Neural progenitor cell (in vitro differentiated cells): ENCODE data around the gene CXCR2.

Source experiments
- EZH2 ChIP-seq: fragments of 200-600 bp; sonication (generic); IDR thresholded peaks from 2 replicates; pipeline ENCODE4 v1.6.1; 2017; ENCODE audit warnings: antibody characterized with exemption, mild to moderate bottlenecking, moderate library complexity
- EZH2phosphoT487 ChIP-seq: fragments of 200-600 bp; sonication (generic); IDR thresholded peaks from 2 replicates; pipeline ENCODE4 v1.6.1; 2017; ENCODE audit warnings: antibody characterized with exemption
- TF ChIP-seq, protein P1 (sequence below): fragments of 200-600 bp; sonication (generic); IDR thresholded peaks from 2 replicates; pipeline ENCODE4 v1.5.1; 2017; ENCODE audit warnings: antibody characterized with exemption, mild to moderate bottlenecking

DNA sequence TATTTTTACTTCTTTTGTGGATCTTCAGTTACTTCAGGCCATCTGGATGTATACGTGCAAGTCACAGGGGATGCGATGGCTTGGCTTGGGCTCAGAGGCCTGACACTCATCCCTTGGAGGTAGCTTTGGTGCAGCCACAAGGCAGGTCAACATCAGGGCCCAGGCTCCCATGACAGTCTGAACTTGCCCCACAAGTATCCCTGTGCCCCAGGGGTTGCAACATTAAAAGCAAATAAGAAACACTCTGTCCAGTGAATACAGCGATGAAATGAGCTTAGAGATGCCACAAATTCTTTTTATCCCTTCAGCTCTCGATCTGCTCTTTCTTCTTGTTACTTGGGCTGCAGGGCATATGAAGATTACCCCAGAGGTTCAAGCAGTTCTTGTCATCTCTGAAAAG is 54.0 kb downstream of the CXCR2 start:
- TF ChIP-seq, protein P1, sequence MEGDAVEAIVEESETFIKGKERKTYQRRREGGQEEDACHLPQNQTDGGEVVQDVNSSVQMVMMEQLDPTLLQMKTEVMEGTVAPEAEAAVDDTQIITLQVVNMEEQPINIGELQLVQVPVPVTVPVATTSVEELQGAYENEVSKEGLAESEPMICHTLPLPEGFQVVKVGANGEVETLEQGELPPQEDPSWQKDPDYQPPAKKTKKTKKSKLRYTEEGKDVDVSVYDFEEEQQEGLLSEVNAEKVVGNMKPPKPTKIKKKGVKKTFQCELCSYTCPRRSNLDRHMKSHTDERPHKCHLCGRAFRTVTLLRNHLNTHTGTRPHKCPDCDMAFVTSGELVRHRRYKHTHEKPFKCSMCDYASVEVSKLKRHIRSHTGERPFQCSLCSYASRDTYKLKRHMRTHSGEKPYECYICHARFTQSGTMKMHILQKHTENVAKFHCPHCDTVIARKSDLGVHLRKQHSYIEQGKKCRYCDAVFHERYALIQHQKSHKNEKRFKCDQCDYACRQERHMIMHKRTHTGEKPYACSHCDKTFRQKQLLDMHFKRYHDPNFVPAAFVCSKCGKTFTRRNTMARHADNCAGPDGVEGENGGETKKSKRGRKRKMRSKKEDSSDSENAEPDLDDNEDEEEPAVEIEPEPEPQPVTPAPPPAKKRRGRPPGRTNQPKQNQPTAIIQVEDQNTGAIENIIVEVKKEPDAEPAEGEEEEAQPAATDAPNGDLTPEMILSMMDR: no peak
- TF ChIP-seq EZH2 (no peak), EZH2phosphoT487 (no peak)
